ENCODE data around the gene HCFC2.

DNA sequence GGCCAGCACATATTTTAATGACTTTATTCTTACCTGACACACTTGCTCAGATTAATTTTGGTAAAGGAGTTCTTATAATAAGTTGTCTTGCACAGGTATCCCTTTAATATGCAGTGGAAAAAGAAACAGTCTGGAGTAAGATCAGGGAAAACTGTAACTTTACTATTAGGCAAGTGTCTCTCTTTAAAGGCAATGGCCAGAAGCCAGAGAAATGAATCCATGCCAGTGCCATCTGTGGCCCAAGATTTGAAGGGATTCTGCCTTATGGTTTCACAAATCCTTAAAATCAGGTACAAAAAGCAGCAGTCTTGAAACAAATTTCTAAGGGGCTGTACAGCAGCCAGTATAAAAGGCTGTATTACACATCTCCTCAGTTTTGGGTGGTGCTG is 51.2 kb downstream of the HCFC2 start:
- TF ChIP-seq, protein P1, sequence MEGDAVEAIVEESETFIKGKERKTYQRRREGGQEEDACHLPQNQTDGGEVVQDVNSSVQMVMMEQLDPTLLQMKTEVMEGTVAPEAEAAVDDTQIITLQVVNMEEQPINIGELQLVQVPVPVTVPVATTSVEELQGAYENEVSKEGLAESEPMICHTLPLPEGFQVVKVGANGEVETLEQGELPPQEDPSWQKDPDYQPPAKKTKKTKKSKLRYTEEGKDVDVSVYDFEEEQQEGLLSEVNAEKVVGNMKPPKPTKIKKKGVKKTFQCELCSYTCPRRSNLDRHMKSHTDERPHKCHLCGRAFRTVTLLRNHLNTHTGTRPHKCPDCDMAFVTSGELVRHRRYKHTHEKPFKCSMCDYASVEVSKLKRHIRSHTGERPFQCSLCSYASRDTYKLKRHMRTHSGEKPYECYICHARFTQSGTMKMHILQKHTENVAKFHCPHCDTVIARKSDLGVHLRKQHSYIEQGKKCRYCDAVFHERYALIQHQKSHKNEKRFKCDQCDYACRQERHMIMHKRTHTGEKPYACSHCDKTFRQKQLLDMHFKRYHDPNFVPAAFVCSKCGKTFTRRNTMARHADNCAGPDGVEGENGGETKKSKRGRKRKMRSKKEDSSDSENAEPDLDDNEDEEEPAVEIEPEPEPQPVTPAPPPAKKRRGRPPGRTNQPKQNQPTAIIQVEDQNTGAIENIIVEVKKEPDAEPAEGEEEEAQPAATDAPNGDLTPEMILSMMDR (conservative IDR thresholded peaks at IDR 0.05; ENCODE audit: low read length): no peak
- TF ChIP-seq EZH2phosphoT487 (IDR thresholded peaks at IDR 0.05; ENCODE audit: borderline replicate concordance): no peak

All from Loucy (cell line).